ENCODE data around the gene CAT.

The CAT gene

DNA sequence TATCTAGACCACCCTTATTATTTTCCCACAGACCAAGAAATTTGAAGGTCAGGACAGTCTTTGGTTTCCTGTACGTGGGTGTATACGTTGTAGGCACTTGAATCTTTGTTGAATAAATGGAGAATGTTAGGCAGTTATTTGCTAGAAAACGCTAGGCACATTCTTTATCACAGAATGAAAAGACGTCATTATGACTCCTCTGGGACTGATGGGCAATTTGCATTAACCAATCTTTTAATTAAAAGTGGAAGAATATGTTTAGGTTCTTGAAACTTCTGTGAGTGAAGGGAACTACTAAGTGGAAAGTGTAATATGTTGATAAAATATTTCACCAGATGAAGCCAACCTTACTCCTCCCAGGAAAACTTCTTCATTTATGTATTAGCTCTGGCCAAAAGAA lies 5.7 kb downstream of the CAT start:
- no peak for DNase-seq (ENCODE audit: low read depth)
- TF ChIP-seq CTCF (IDR thresholded peaks at IDR 0.05; ENCODE audit: low read length, missing control alignments): no peak
- no peak overlapping the region for H3K4me3 ChIP-seq (replicated peaks; ENCODE audit: low read depth, low read length)

- no peak overlapping the region for H3K4me3 ChIP-seq (replicated peaks; ENCODE audit: low read depth, low read length)
- no peak for TF ChIP-seq CTCF (IDR thresholded peaks at IDR 0.05; ENCODE audit: low read length, missing control alignments)
- DNase-seq (ENCODE audit: low read depth): no peak
These were observed 7.2 kb downstream of the CAT start for GRCh38 chr11:34445956-34446355.

GRCh38 chr11:34446386-34446785 lies 7.7 kb downstream of the CAT start:
- no peak overlapping the region for H3K4me3 ChIP-seq (replicated peaks; ENCODE audit: low read depth, low read length)
- no peak for TF ChIP-seq CTCF (IDR thresholded peaks at IDR 0.05; ENCODE audit: low read length, missing control alignments)
- DNase-seq (ENCODE audit: low read depth): no peak

GRCh38 chr11:34447044-34447443 lies 8.3 kb downstream of the CAT start:
- no peak overlapping the region for H3K4me3 ChIP-seq (replicated peaks; ENCODE audit: low read depth, low read length)
- DNase-seq (ENCODE audit: low read depth): no peak
- TF ChIP-seq CTCF (IDR thresholded peaks at IDR 0.05; ENCODE audit: low read length, missing control alignments): no peak

DNA sequence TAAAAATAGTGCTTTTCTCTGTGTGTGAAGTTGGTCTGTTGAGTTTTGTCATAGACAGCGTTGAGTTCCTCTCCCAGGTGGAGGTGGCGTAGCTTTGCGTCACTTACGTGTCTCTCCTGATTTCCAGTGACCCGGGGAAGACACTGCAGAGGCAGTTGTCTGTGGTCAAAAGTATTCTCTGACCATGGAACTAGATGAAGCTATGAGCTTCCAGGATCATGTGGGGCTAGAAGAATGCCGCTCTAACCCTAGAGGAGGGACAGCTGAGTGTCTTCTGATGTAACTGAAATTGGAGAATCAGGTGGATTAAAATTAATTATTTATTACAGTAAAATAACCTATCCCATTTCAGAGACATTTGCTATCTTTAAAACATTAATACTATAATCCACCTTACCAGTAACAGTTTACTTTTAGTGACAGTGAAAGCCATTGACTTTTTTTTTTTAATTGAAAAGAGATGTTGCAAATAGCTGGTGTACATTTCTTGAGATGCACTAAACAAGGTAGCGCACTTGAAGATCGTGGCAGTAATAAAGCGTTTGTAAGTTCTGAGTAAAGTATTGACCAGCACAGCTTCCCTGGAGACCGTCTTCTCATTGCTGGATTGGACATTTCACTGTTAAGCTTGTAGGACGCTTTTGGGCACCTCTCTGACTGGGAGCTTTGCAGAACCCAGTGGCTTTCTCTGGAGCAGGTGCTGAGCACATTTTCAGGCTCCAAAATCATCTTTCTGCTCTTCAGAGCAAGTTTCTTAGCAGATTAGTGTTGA lies 9.7 kb downstream of the CAT start:
- no peak for DNase-seq (ENCODE audit: low read depth)
- no peak overlapping the region for H3K4me3 ChIP-seq (replicated peaks; ENCODE audit: low read depth, low read length)
- TF ChIP-seq CTCF (IDR thresholded peaks at IDR 0.05; ENCODE audit: low read length, missing control alignments): no peak

DNA sequence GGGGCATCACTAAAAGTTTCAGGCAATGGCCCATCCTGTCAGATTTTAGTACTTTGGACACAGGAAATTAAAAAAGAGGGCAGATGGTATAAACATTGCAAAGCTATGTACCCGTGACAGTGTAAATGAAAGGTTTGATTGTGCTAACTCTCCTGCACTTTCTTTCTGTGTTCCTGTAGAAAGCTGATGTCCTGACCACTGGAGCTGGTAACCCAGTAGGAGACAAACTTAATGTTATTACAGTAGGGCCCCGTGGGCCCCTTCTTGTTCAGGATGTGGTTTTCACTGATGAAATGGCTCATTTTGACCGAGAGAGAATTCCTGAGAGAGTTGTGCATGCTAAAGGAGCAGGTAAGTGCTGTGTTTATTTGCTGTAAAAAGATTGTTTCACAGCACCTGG lies 10.3 kb downstream of the CAT start:
- no peak for TF ChIP-seq CTCF (IDR thresholded peaks at IDR 0.05; ENCODE audit: low read length, missing control alignments)
- no peak overlapping the region for H3K4me3 ChIP-seq (replicated peaks; ENCODE audit: low read depth, low read length)
- DNase-seq (ENCODE audit: low read depth): no peak

GRCh38 chr11:34451053-34451452 lies 12.3 kb downstream of the CAT start:
- no peak overlapping the region for H3K4me3 ChIP-seq (replicated peaks; ENCODE audit: low read depth, low read length)
- no peak for DNase-seq (ENCODE audit: low read depth)
- no peak for TF ChIP-seq CTCF (IDR thresholded peaks at IDR 0.05; ENCODE audit: low read length, missing control alignments)
